SK-N-SH (cell line): ENCODE measurements around the gene GALNT8. TPM values are rescaled to one million over a fixed set of nuclear protein-coding genes. Genes with fewer than 3 reads are reported as not detected.
A peak's percentile ranks its signal among the peaks of the same experiment; 100 is the strongest.

Source experiments
- CTCF ChIA-PET: fragments of 300-600, 350-600 bp; formaldehyde crosslinking; extraction: SDS; loops from one replicate; lab custom pipeline; 2021; lab: Yijun Ruan, JAX
- POLR2A ChIA-PET: fragments of 350-600 bp; sonication (Branson Sonifier 250); formaldehyde crosslinking; extraction: SDS; loops from one replicate; lab custom pipeline; 2020; ENCODE audit warnings: antibody characterized with exemption, inconsistent platforms; lab: Yijun Ruan, JAX
- DNase-seq: peaks from one replicate; pipeline ENCODE4 v3.0.0; 2012
- H2AFZ ChIP-seq: fragments of 200-600 bp; sonication (generic); 2 replicates; pipeline ENCODE4 v1.8.1; 2016; ENCODE audit warnings: antibody characterized with exemption, mild to moderate bottlenecking, low read depth
- H3F3A ChIP-seq: fragments of 200-600 bp; sonication (generic); replicated peaks from 2 replicates; pipeline ENCODE3; 2016; ENCODE audit warnings: antibody characterized with exemption, mild to moderate bottlenecking; ENCODE audit not compliant: insufficient read depth
- H3K27ac ChIP-seq, 2 experiments: fragments of 200-500 bp in 1 of 2; fragments of 200-600 bp in 1 of 2; sonication (Bioruptor generic) in 1 of 2; sonication (generic), shearing (Covaris generic) in 1 of 2; 2 replicates each; pipeline versions ENCODE4 v1.5.1 to v1.6.1; 2014 to 2016; ENCODE audit warnings: low read depth in 2 of 2, inconsistent platforms in 1 of 2, low read length in 1 of 2, mild to moderate bottlenecking in 1 of 2, mixed read lengths in 1 of 2
- H3K27me3 ChIP-seq: fragments of 200-600 bp; sonication (generic), shearing (Covaris generic); 2 replicates; pipeline ENCODE4 v1.6.1; 2016; ENCODE audit warnings: mixed run types; ENCODE audit not compliant: insufficient read depth
- H3K36me3 ChIP-seq, 2 experiments: fragments of 200-500 bp in 1 of 2; fragments of 200-600 bp in 1 of 2; sonication (Bioruptor generic) in 1 of 2; sonication (generic) in 1 of 2; replicated peaks in 1 of 2; 2 replicates each; pipeline versions ENCODE3 to v1.5.1; 2014 to 2016; ENCODE audit warnings: low read length in 1 of 2, mild to moderate bottlenecking in 1 of 2; ENCODE audit not compliant: insufficient read depth in 2 of 2, control insufficient read depth in 1 of 2
- H3K4me1 ChIP-seq, 2 experiments: fragments of 200-500 bp in 1 of 2; fragments of 200-600 bp in 1 of 2; sonication (Bioruptor generic) in 1 of 2; sonication (generic), shearing (Covaris generic) in 1 of 2; 2 replicates each; pipeline versions ENCODE4 v1.5.1 to v1.6.1; 2014 to 2016; ENCODE audit warnings: low read depth in 1 of 2, low read length in 1 of 2, mixed run types in 1 of 2; ENCODE audit not compliant: insufficient read depth in 2 of 2, control insufficient read depth in 1 of 2
- H3K4me2 ChIP-seq: fragments of 200-600 bp; sonication (generic), shearing (Covaris generic); 2 replicates; pipeline ENCODE4 v1.6.1; 2017; ENCODE audit warnings: mixed run types
- H3K4me3 ChIP-seq, 2 experiments: fragments of 200-500 bp in 1 of 2; fragments of 200-600 bp in 1 of 2; sonication (Bioruptor generic) in 1 of 2; sonication (generic), shearing (Covaris generic) in 1 of 2; 2 replicates each; pipeline versions ENCODE4 v1.5.1 to v1.8.1; 2014 to 2016; ENCODE audit warnings: low read depth in 2 of 2, inconsistent platforms in 1 of 2, low read length in 1 of 2, mild to moderate bottlenecking in 1 of 2, mixed read lengths in 1 of 2, moderate library complexity in 1 of 2
- H3K79me2 ChIP-seq: fragments of 200-600 bp; sonication (generic); 2 replicates; pipeline ENCODE4 v1.8.1; 2017; ENCODE audit warnings: mild to moderate bottlenecking; ENCODE audit not compliant: insufficient read depth
- H3K9ac ChIP-seq: fragments of 200-600 bp; sonication (generic); 2 replicates; pipeline ENCODE4 v1.6.1; 2017; ENCODE audit warnings: mixed run types
- H3K9me2 ChIP-seq: fragments of 200-600 bp; sonication (generic); 2 replicates; pipeline ENCODE4 v1.6.1; 2017; ENCODE audit warnings: mixed run types
- H3K9me3 ChIP-seq: fragments of 200-600 bp; sonication (generic); 2 replicates; pipeline ENCODE4 v1.6.1; 2017; ENCODE audit warnings: mixed run types, mild to moderate bottlenecking, moderate library complexity
- H4K20me1 ChIP-seq: fragments of 200-600 bp; sonication (generic); 2 replicates; pipeline ENCODE4 v1.6.1; 2017; ENCODE audit warnings: mild to moderate bottlenecking, mixed run types; ENCODE audit not compliant: insufficient read depth
- CTCF ChIP-seq: fragments of 200-600 bp; sonication (generic); IDR thresholded peaks from 2 replicates; pipeline ENCODE4 v1.6.1; 2017; ENCODE audit warnings: antibody characterized with exemption, mild to moderate bottlenecking, moderate library complexity
- EP300 ChIP-seq, 2 experiments: IDR thresholded peaks; 2 replicates each; pipeline versions ENCODE4 v1.4.0 to v1.6.1; 2012; ENCODE audit warnings: borderline replicate concordance in 1 of 2, low read depth in 1 of 2, low read length in 1 of 2
- EZH2phosphoT487 ChIP-seq: fragments of 200-600 bp; sonication (generic); IDR thresholded peaks from 2 replicates; pipeline ENCODE4 v1.6.1; 2017; ENCODE audit warnings: low read depth, mixed run types, mild to moderate bottlenecking, antibody characterized with exemption, moderate library complexity, borderline replicate concordance
- FOSL2 ChIP-seq: IDR thresholded peaks from 2 replicates; pipeline ENCODE4 v1.4.0; 2012; ENCODE audit warnings: low read depth, mild to moderate bottlenecking, moderate library complexity, borderline replicate concordance
- FOXJ3 ChIP-seq: sonication (generic); formaldehyde crosslinking; IDR thresholded peaks from 2 replicates; pipeline ENCODE4 v1.5.1; 2020; ENCODE audit warnings: mild to moderate bottlenecking, missing genetic modification reagents
- GATA2 ChIP-seq: sonication (generic); formaldehyde crosslinking; IDR thresholded peaks from 2 replicates; pipeline ENCODE4 v1.5.0; 2020; ENCODE audit warnings: mild to moderate bottlenecking, missing genetic modification reagents
- JUND ChIP-seq: IDR thresholded peaks from 2 replicates; pipeline ENCODE4 v1.4.0; 2012
- MAX ChIP-seq: IDR thresholded peaks from 2 replicates; pipeline ENCODE4 v1.4.0; 2012; ENCODE audit warnings: low read depth
- MEF2A ChIP-seq: IDR thresholded peaks from 2 replicates; pipeline ENCODE4 v1.4.0; 2012; ENCODE audit warnings: low read depth, borderline replicate concordance
- POLR2AphosphoS5 ChIP-seq: IDR thresholded peaks from 2 replicates; pipeline ENCODE4 v1.6.1; 2012; ENCODE audit warnings: low read depth, low read length
- RAD21 ChIP-seq: IDR thresholded peaks from 2 replicates; pipeline ENCODE4 v1.6.1; 2012; ENCODE audit warnings: mild to moderate bottlenecking, low read length
- RFX5 ChIP-seq: IDR thresholded peaks from 2 replicates; pipeline ENCODE4 v1.6.1; 2012; ENCODE audit warnings: mild to moderate bottlenecking, improper control_type of control experiment, low read length
- RXRA ChIP-seq: IDR thresholded peaks from 2 replicates; pipeline ENCODE4 v1.4.0; 2012; ENCODE audit warnings: low read depth, mild to moderate bottlenecking, borderline replicate concordance
- SMC3 ChIP-seq: IDR thresholded peaks from 2 replicates; pipeline ENCODE4 v1.6.1; 2012; ENCODE audit warnings: low read depth, low read length, improper control_type of control experiment
- TCF12 ChIP-seq: IDR thresholded peaks from 2 replicates; pipeline ENCODE4 v1.4.0; 2012
- TEAD4 ChIP-seq: IDR thresholded peaks from 2 replicates; pipeline ENCODE4 v1.4.0; 2012; ENCODE audit warnings: mild to moderate bottlenecking, borderline replicate concordance; ENCODE audit not compliant: insufficient read depth
- WGBS: methylation state at CpG from one replicate; pipeline ENCODE4 v1.1.6; 2017; ENCODE audit warnings: low lambda C conversion rate; 5-methylcytosine and 5-hydroxymethylcytosine counted together
- polyA plus RNA-seq, 3 experiments: library from polyadenylated mRNA; depleted of rRNA; stranded (reverse); fragments of >200 nt; gene quantifications; 2 replicates each; pipeline ENCODE4 v1.2.3, GENCODE V29; 2012

Gene GALNT8
- polyA plus RNA-seq, 1 of the 3 experiments (the other 2 are of a cell fraction), result not detected

- H3K79me2 ChIP-seq, result no peaks in the 10 kb centered on the region
- WGBS, result 58% methylated on average over 7 of the region's 7 CpGs
These were observed 42.6 kb downstream of the GALNT8 start for GRCh38 chr12:4762773-4763172.

GRCh38 chr12:4763549-4763948, 43.3 kb downstream of the GALNT8 start:
- H2AFZ ChIP-seq, result no peak overlapping the region
- DNase-seq, result peak; percentile 38
- H3F3A ChIP-seq, result no peaks in the 10 kb centered on the region
- no peak overlapping the region for H3K27ac ChIP-seq
- H4K20me1 ChIP-seq, result no peaks in the 10 kb centered on the region
- no peak for TF ChIP-seq TEAD4
- TF ChIP-seq MAX, result no peak
- no peak for TF ChIP-seq SMC3
- no peak for TF ChIP-seq JUND
- TF ChIP-seq MEF2A, result no peak
- no peak for TF ChIP-seq GATA2 (CRISPR knock-in tag)
- no peak for TF ChIP-seq FOXJ3 (CRISPR knock-in tag)
- no peak for TF ChIP-seq EP300 (IDR thresholded peaks at IDR 0.05; ENCODE audit: borderline replicate concordance in 1 of 2, low read depth in 1 of 2, low read length in 1 of 2)
- no peak for TF ChIP-seq TCF12
- no peak for TF ChIP-seq EZH2phosphoT487
- no peak for TF ChIP-seq FOSL2
- TF ChIP-seq RAD21, result no peak
- no peaks in the 10 kb centered on the region for H3K79me2 ChIP-seq
- ChIA-PET POLR2A (no interaction called here), CTCF (no interaction called here)
- no peaks in the 10 kb centered on the region for H3K4me1 ChIP-seq
- H3K4me2 ChIP-seq, result no peak overlapping the region
- 32% methylated on average over 18 of the region's 18 CpGs for WGBS
- H3K9me3 ChIP-seq, result no peaks in the 10 kb centered on the region
- no peak overlapping the region for H3K9ac ChIP-seq
- H3K36me3 ChIP-seq, result no peaks in the 10 kb centered on the region
- H3K27me3 ChIP-seq, result no peaks in the 10 kb centered on the region; the same call in 1 of the 2 replicates
- no peak overlapping the region; a peak in 1 of 4 replicates for H3K4me3 ChIP-seq
- no peaks in the 10 kb centered on the region for H3K9me2 ChIP-seq

More at GRCh38 chr12:4762773-4763172, 42.6 kb downstream of the GALNT8 start:
- H3K4me2 ChIP-seq, result no peak overlapping the region
- H3K4me3 ChIP-seq, result no peak overlapping the region
- no peaks in the 10 kb centered on the region for H3K36me3 ChIP-seq
- no peak for TF ChIP-seq RXRA
- no peak for TF ChIP-seq POLR2AphosphoS5
- no peak for TF ChIP-seq MAX
- TF ChIP-seq RFX5, result no peak
- TF ChIP-seq TCF12, result no peak
- TF ChIP-seq EZH2phosphoT487, result no peak
- no peak for TF ChIP-seq TEAD4
- no peak for TF ChIP-seq CTCF
- no peak for TF ChIP-seq MEF2A
- H3K4me1 ChIP-seq, result no peaks in the 10 kb centered on the region
- no peak overlapping the region for H2AFZ ChIP-seq
- no peaks in the 10 kb centered on the region for H3K9me3 ChIP-seq
- ChIA-PET POLR2A (no interaction called here), CTCF (interaction anchor here (0.7 to 2.0 kb wide), 3 partner anchors 93 to 183 kb away, joined by 3 to 6 read pairs (median 5); no protein-coding TSS in a partner anchor)
- H3K27me3 ChIP-seq, result no peaks in the 10 kb centered on the region; the same call in 1 of the 2 replicates
- H4K20me1 ChIP-seq, result no peaks in the 10 kb centered on the region
- no peak overlapping the region for H3K9ac ChIP-seq
- H3K27ac ChIP-seq, result no peak overlapping the region
- H3F3A ChIP-seq, result no peaks in the 10 kb centered on the region
- DNase-seq, result no peak
- H3K9me2 ChIP-seq, result no peaks in the 10 kb centered on the region
